HG03460 (cell line): ENCODE measurements around the gene RAD50.

Experiments
- ATAC-seq: cut with Tn5 transposase; IDR thresholded peaks from one replicate; pipeline ENCODE4 v1.9.1; 2021; ENCODE audit not compliant: unreplicated experiment

RAD50 gene

DNA sequence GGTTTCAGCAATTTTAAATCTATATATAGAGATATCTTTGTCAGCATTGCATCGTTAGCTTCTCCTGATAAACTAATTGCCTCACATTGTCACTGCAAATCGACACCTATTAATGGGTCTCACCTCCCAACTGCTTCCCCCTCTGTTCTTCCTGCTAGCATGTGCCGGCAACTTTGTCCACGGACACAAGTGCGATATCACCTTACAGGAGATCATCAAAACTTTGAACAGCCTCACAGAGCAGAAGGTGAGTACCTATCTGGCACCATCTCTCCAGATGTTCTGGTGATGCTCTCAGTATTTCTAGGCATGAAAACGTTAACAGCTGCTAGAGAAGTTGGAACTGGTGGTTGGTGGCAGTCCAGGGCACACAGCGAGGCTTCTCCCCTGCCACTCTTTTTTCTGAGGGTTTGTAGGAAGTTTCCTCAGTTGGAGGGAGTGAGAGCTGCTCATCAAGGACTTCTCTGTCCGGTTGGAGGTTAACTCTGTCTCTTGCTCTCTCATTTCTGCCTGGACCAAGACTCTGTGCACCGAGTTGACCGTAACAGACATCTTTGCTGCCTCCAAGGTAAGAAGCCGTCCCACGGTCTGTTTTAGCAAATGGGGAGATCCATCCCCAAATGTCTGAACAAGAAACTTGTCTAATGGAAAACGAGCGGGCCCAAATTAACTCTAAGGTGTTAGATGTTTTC lies 117.3 kb downstream of the RAD50 start, which contains the start of gene IL4:
IL4 (plus strand) TSS at position 51 of the 692 bp plus-strand sequence; CDS start at position 113, 62 bp downstream.
- ATAC-seq, result no peak

DNA sequence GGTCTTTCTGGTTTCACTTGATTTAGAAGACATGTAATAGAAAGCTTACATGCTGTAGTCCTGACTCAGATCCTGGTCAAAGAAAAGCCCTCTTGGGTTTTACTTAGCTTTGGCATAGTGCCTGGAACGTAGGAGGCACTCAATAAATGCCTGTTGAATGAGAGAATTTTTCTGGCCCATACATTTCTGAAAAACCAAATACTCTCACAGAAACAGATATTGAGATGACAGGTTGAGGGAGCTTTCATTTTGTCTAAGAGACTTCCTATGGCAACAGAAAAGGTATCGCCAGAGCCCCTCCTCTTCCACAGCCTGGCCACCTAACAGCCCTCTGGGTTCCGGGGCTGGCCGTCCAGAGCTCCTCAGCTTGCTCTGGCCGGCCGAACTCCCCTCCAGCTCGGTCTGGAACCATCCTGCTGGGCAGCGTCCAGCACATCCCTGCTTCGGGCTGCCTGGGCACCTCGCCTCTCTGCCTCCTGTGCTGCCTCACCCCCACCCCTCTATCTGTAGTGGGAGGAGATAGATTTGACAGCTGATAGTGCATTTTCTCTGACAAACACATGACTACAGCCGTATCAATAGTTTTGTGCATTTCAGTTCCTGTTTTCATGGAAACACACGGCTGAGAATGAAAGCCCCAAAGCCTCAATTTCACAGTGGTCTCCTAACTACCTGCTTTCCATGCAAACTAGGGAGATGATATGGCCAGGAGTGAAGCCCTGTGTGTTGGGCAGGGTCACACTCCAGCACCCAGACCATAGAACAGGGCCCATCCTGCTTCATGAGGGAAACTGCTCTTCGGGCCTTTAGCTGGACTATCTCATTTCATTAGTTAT lies 118.1 kb downstream of the RAD50 start:
- ATAC-seq, result peak; percentile 80

DNA sequence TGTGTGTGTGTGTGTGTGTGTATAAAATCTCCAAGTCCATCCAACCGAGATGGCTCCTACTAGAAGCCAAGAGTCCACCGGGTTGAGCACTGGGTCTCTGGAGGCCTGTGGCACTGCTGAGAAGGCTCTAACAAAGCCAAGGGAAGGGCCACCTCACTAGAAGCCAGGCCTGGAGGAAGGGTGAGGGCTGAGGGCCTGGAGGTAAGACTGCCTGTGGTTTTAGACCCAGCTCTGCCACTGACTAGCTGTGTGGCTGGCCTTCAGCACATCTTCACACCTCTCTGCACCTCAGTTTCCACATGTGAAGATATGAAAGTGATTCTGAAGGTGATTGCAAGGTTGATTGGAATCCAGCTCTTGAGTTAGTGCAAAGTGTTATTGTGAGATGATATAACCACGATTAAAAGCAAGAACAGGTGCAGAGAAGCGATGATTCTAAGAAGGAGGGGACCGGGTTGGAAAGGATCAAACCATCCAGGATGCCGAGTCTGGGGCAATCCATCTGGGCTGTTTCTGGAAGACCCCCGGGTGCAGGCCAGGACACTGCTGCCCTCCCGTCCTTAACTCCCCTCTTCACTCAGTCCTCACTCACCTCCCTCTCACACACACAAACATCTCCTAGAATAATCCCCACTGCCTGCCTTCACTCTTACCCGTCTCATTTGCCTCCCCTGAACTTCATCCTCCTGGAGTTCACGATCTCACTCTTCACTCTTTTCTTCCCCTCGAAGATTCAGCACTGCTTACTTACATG lies 119.3 kb downstream of the RAD50 start:
- ATAC-seq, result no peak

DNA sequence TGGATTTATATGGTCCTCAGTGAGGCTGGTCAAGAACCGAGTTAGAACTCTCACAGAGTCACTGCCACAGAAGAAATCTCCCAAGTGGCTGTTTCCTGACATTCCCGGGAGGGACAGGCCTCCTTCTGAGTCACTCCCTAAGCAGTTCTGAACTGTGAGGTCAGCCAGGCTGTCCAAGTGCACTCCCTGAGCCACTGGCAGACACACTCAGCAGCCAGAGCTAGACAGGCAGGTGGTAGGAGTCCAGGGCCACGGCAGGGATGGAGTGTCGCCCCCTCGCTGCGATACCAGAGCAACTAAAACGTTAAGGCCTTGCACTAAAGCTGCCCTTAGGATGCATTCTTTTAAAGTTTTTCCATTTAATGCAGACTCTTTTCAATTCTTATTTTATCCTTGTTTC lies 120.4 kb downstream of the RAD50 start:
- no peak for ATAC-seq

GRCh38 chr5:132677682-132678400 lies 121.1 kb downstream of the RAD50 start:
- no peak for ATAC-seq

DNA sequence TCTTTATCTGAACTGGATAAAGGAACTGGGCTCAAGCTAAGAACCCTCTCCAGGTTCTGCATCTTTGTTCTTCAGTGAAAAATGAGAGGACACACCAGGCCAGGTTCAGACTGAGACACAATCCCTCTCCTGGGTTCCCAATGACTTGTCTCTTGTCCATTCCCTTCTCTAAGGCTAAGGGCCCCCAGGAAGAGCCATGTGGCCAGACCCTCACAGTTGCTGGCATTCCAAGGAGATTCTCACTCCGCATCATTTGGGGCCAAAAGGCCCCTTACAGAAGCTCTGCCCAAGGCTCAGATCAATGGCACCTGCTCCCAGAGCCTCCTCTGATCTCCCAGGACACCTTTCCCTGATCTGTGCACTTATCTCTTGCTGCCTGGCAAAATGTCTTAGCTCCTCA lies 122.0 kb downstream of the RAD50 start:
- no peak for ATAC-seq

- no peak for ATAC-seq
Measured at GRCh38 chr5:132679166-132679565, 122.4 kb downstream of the RAD50 start.

- no peak for ATAC-seq
Measured at GRCh38 chr5:132679717-132680380, 123.1 kb downstream of the RAD50 start.

GRCh38 chr5:132680780-132681475 lies 124.2 kb downstream of the RAD50 start:
- no peak for ATAC-seq

GRCh38 chr5:132681476-132681831 lies 124.7 kb downstream of the RAD50 start:
- ATAC-seq, result no peak

GRCh38 chr5:132681983-132682382 lies 125.2 kb downstream of the RAD50 start:
- ATAC-seq, result no peak

DNA sequence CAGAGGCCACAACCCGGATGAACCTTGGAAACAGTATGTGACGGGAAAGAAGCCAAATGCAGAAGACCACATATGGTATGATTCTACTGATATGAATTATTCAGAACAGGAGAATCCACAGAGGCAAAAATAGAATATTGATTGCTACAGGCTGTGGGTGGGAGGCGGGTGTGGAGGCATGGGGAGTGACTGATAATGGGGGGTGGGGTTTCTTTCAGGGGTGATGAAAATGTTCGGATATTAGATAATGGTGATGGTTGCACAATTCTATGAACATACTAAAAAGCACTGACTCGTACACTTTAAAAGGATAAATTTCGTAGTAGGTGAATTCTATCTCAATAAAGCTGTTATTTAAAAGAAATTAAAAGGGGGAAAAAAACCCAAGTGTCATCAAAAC lies 127.7 kb downstream of the RAD50 start:
- no peak for ATAC-seq

- no peak for ATAC-seq
Measured at GRCh38 chr5:132684922-132685720, 128.3 kb downstream of the RAD50 start.

DNA sequence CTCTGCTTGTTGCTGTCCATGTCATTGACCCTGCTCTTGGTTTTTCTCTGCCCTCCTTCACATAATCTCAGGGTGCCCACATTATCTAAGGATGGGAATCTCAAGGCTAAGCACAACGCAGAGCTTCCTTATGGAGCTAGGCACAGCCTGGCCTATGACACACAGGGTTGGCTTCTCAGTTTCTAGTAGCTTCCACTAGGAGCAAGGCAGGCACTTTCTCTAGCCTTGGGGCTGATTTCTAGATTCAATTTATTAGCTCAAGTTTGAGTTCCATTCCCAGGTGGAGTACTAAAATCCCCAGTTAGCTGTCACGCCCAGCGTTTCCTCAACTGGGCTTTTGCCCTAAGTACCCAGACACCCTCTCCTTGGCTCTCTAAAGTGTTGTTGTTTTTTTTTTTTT lies 129.4 kb downstream of the RAD50 start:
- no peak for ATAC-seq

GRCh38 chr5:132687995-132688394 lies 131.2 kb downstream of the RAD50 start:
- no peak for ATAC-seq

DNA sequence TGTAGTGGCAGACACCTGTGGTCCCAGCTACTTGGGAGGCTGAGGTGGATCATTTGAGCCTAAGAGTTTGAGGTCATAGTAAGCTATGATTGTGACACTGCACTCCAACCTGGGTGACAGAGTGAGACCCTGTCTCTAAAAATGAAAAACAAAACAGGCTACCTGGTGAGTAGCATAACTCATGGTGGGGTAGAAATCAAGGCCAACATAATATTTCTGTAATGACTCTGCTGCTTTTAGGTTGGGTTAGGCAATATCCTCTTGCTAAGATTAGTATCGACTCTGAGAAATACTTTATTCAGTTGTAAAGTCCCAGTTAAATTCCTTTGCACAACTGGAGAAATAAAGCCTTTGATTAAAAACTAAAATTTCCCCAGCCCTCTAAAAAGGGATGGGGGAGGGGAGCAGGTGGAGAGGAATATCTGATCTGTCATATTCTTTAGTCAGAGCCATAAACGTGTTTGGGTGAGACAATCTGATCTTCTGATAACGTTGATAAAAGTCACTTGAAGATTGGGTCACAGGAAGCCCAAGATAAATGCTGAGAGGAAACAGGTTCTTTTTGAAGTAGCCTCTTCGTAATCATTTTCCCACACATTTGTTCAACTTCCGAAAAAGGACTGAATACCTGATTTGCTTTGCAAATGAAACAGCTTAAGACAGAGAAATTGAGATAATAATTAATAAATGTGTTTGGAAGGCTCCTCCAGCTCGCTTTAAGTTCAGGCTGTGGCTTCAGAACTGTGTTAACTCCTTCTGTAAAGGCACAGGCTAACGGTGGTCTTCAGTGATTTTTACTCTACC lies 132.0 kb downstream of the RAD50 start:
- peak; percentile 47 for ATAC-seq

GRCh38 chr5:132689513-132689912 lies 132.7 kb downstream of the RAD50 start:
- ATAC-seq, result no peak

GRCh38 chr5:132690156-132690555 lies 133.4 kb downstream of the RAD50 start:
- ATAC-seq, result no peak
